GM18868 (cell line): ENCODE data around the gene SNX8.

ENCODE experiments used
- ATAC-seq: cut with Tn5 transposase; IDR thresholded peaks from one replicate; pipeline ENCODE4 v1.9.1; 2021; ENCODE audit warnings: mild to moderate bottlenecking, moderate library complexity; ENCODE audit not compliant: unreplicated experiment

The SNX8 gene

DNA sequence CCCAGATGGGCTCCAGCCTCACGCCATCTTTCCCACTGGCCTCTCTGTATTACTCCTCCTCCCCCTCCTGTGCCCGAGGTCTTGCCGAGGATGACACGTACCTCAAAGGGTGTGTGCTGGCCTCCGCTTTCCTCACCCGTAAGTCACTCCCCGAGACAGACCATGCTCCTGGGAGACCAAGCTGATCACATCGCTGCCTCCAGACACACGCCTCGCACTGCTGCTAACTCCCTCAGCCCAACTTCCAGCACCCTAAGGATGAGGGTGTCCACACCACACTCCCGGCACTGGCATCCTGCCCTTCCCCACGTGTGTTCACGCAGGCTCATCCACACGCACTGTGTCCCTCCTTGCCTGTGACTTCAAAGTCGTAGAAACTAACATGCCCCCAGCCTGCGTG is 105.5 kb downstream of the SNX8 start:
- ATAC-seq, result no peak

DNA sequence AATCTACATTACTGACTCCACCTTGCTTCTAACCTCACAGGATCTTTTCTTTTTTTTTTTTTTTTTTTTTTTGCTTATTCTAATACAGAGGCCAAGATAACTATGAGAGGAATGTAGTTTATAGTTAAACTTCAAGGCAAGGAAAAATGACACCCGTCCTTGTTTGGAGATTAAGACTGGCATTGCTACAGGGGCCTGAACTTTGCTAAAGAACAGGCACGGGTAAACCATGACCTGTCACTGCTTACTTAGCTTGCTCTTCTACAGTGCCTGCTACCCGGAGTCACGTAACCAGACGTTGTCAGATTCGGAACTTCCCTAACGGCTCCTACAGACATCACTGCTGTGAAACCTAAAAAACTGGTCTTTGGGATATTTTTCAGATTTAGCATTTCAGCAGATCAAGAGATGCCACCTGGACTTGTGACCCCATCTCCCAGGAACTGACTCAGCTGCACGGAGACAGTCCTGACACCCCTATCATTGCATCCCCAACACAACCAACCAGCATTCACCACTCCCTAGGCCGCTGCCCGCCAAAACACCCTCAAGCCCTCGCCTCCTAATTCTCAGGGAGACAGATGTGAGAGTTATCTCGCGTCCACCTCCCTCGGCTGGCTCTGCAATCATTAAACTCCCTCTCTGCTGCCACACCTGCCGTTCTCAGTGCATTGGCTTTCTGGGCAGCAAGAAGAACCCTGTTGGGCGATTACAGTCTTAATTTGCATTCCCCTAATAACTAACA is 109.0 kb downstream of the SNX8 start:
- ATAC-seq, result no peak

DNA sequence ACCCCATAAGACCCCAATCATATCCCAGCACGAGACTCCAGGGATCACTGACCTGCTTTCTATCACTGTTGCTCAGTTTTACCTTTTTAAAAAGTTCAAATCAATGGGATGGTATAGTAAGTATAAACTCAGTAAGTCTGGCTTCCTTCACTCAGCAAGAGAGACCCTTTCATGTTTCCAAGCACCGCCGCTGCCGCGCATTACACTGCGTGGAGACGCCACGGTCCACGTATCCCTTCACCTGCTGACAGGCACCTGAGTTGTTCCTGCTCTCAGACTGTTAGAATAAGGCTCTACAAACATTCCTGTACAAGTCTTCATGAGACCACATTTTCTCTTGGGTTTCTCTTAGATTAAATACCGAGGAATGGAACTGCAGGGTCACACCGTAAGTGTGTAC is 109.8 kb downstream of the SNX8 start:
- no peak for ATAC-seq

DNA sequence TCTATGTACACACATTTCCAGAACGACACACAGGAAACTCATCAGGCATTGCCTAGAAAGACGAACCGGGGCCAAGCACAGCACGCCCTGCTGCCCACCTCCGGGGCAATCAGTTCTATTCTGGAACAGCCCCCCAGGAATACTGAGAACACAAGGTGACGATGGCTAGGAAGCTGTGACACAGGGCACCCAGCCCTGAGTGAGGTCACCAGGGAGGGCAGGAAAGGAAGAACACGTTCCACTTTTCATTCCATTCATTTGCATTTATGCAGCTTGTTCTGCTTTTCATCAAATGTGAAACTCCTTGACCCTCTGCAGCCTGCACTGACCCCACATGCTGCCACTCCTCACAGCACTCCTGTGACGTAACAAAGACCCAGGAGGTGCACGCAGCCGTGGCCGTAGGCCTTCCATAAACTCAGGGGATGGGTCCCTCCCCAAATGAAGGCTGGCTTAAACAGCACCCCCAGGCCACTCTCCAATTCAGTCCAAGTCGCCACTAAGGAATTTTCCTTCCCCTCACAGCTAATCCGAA is 110.4 kb downstream of the SNX8 start:
- ATAC-seq, result no peak

DNA sequence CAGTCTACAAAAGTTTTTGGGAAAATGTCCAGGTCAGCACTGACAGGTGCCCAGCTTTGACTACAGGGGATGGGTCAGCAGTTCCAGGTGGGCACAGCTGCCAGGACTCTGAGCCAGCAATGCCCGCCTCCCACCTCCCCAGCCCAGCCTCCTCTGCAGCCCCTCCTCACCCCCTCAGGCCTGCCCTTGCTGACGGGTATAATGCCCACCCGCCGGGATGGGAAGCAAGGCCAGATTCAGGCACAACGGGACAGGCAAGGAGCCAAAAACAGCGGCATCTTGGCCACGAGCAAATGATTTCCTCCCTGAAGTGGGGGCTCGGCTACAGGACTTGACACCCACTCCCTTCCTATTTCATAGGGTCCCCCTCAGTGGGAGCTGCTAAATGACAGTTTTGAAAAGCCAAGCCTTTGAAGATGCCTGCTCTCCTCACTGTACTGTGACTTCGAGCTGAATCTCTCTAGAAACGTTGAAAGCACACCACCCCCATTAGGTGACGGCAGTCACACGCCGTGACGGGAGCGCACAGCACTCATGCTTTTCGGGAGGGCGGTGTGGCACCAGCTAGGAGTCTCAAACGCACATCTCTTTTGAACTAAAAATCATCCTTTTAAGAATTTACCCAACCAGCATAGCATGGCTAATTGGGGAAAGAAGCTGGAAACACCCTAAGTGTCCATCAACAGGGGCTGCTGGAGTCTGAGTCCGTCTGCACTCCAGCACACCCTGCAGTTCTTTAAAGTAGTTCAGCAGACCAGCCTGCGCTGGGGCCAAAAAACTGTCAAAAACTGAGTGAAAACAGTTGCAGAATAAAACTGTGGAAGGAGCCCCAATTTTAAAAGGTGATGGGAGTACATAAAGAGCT is 111.1 kb downstream of the SNX8 start:
- no peak for ATAC-seq

DNA sequence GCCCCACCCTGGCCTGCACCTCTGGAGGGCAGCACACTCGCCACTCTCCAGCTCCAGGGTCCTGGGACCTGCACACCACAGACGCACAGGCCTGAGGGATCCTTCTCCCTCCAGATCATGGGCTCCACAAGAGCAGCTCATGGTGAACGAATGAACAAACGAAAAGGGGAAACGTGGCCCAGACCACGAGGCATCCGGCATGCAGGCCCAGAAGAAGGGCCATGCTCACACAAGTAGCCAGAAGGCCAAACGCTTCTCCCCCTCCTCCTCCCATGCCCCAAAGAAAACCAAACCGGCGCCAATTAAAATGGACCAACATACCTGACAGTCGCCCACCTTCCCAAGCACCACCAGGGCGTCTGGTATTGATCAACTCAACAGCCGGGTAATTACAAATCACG is 111.9 kb downstream of the SNX8 start:
- no peak for ATAC-seq
